Upper lobe of left lung (tissue), 6 donors: ENCODE data around the gene MTMR11. TPM values are rescaled to one million over a fixed set of nuclear protein-coding genes. Genes with fewer than 3 reads are reported as not detected.

Experiments
- ATAC-seq, 2 donors: fragments of 200-7000 bp; cut with Tn5 transposase; one replicate each; pipeline ENCODE4 v1.9.1; 2022; ENCODE audit warnings: mild to moderate bottlenecking in 2 of 2, moderate library complexity in 2 of 2; ENCODE audit not compliant: low FRiP score in 2 of 2
- DNase-seq, 2 donors: peaks; one replicate each; pipeline ENCODE4 v3.0.0-alpha.2; 2019 to 2020
- H3K27ac ChIP-seq, 4 donors: fragments of 200-600 bp; sonication (generic); one replicate each; pipeline ENCODE4 v1.5.1; 2016 to 2019
- H3K27me3 ChIP-seq, 4 donors: fragments of 200-600 bp; sonication (generic); one replicate each; pipeline ENCODE4 v1.5.1; 2017 to 2019
- H3K36me3 ChIP-seq, 4 donors: fragments of 200-600 bp; sonication (generic); one replicate each; pipeline ENCODE4 v1.5.1; 2016 to 2019
- H3K4me1 ChIP-seq, 4 donors: fragments of 200-600 bp; sonication (generic); one replicate each; pipeline ENCODE4 v1.5.1; 2018 to 2019
- H3K4me3 ChIP-seq, 4 donors: fragments of 200-600 bp; sonication (generic); one replicate each; pipeline ENCODE4 v1.5.1; 2017 to 2019; ENCODE audit warnings: mild to moderate bottlenecking in 2 of 4, moderate library complexity in 1 of 4
- H3K9me3 ChIP-seq, 4 donors: fragments of 200-600 bp; sonication (generic); one replicate each; pipeline ENCODE4 v1.5.1; 2018 to 2019
- CTCF ChIP-seq, 6 experiments: fragments of 450-650 bp in 4 of 6; fragments of 200-600 bp in 2 of 6; sonication (generic) in 2 of 6; IDR thresholded peaks; one replicate each; pipeline ENCODE4 v1.5.1; 2016 to 2019; ENCODE audit warnings: antibody characterized with exemption in 6 of 6
- EP300 ChIP-seq, 4 donors: sonication (generic); formaldehyde crosslinking; IDR thresholded peaks; one replicate each; pipeline ENCODE4 v1.5.1; 2017; ENCODE audit warnings: antibody characterized with exemption in 4 of 4, control low read depth in 2 of 4
- POLR2A ChIP-seq, 4 donors: fragments of 450-650 bp; IDR thresholded peaks; one replicate each; pipeline ENCODE4 v1.5.1; 2016 to 2017; ENCODE audit warnings: antibody characterized with exemption in 4 of 4, mild to moderate bottlenecking in 2 of 4
- POLR2AphosphoS5 ChIP-seq, 2 donors: sonication (generic); formaldehyde crosslinking; IDR thresholded peaks; one replicate each; pipeline ENCODE4 v1.5.1; 2017; ENCODE audit warnings: antibody characterized with exemption in 2 of 2
- WGBS, 2 donors: methylation state at CpG; one replicate each; pipeline ENCODE4 v1.1.5; 2017 to 2018; 5-methylcytosine and 5-hydroxymethylcytosine counted together
- total RNA-seq, 6 donors: library from RNA; depleted of rRNA in 4 of 6; stranded (reverse); fragments of >200 nt in 4 of 6; gene quantifications; one replicate each; pipeline versions ENCODE4 v1.1.0 to v1.2.1, GENCODE V29; 2016 to 2021
- donor health status: DM: no; HTN: no; CAD: no; lungs with moderate emphysema.
- donor health status: DM: no; HTN: yes; CAD: no; lungs with severe emphysema.

Gene MTMR11, protein sequence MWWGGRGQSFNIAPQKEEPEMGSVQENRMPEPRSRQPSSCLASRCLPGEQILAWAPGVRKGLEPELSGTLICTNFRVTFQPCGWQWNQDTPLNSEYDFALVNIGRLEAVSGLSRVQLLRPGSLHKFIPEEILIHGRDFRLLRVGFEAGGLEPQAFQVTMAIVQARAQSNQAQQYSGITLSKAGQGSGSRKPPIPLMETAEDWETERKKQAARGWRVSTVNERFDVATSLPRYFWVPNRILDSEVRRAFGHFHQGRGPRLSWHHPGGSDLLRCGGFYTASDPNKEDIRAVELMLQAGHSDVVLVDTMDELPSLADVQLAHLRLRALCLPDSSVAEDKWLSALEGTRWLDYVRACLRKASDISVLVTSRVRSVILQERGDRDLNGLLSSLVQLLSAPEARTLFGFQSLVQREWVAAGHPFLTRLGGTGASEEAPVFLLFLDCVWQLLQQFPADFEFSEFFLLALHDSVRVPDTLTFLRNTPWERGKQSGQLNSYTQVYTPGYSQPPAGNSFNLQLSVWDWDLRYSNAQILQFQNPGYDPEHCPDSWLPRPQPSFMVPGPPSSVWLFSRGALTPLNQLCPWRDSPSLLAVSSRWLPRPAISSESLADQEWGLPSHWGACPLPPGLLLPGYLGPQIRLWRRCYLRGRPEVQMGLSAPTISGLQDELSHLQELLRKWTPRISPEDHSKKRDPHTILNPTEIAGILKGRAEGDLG
- 10 to 100 TPM in 4 of 6 donors, 1 to 10 TPM in 2; 5.9 to 19.9 (median 13.6) TPM for total RNA-seq

- Histone ChIP-seq H3K27ac (peak within 1 kb of the TSS in 3 of 4 donors; percentile 64 to 85 (median 67)), H3K9me3 (no peaks in the 10 kb centered on the region), H3K27me3 (no peaks in the 10 kb centered on the region), H3K4me1 (peaks cover 31 to 44% (median 37%) of the 10 kb centered on the region in 4 donors), H3K36me3 (peaks cover 0 to 11% (median 0%) of the 10 kb centered on the region in 4 donors), H3K4me3 (peak within 1 kb of the TSS; percentile 43 to 58 (median 50))
- TF ChIP-seq CTCF (IDR thresholded peaks at IDR 0.05), result no peak
- TF ChIP-seq POLR2A (IDR thresholded peaks at IDR 0.05), result no peak
- no peak for TF ChIP-seq POLR2AphosphoS5 (IDR thresholded peaks at IDR 0.05)
- TF ChIP-seq EP300 (IDR thresholded peaks at IDR 0.05), result no peak
- ATAC-seq (peak; percentile 64 to 65), DNase-seq (peak in 1 of 2 donors; percentile 49)
- WGBS, 2 donors, result 26 to 29% methylated on average over 18 of the region's 18 CpGs
Observed at GRCh38 chr1:149936170-149936991, at the start of gene MTMR11. TSS of gene MTMR11 (minus strand) at chr1:149936879. CDS start at chr1:149936647, 232 bp downstream.

- DNase-seq (no peak), ATAC-seq (no peak)
- peaks cover 4 to 11% (median 5%) of the 10 kb centered on the region in 4 donors for H3K4me1 ChIP-seq
- H3K27ac ChIP-seq, result no peak overlapping the region
- no peak overlapping the region for H3K4me3 ChIP-seq
- H3K27me3 ChIP-seq, result no peaks in the 10 kb centered on the region
- H3K9me3 ChIP-seq, result no peaks in the 10 kb centered on the region
- peaks cover 10 to 20% (median 15%) of the 10 kb centered on the region in 4 donors for H3K36me3 ChIP-seq
- WGBS, 2 donors, result 94 to 98% methylated on average over 3 of the region's 3 CpGs
- TF ChIP-seq POLR2AphosphoS5 (IDR thresholded peaks at IDR 0.05), result no peak
- no peak for TF ChIP-seq POLR2A (IDR thresholded peaks at IDR 0.05)
Observed at GRCh38 chr1:149979972-149980540, 43.4 kb upstream of the MTMR11 start.

DNA sequence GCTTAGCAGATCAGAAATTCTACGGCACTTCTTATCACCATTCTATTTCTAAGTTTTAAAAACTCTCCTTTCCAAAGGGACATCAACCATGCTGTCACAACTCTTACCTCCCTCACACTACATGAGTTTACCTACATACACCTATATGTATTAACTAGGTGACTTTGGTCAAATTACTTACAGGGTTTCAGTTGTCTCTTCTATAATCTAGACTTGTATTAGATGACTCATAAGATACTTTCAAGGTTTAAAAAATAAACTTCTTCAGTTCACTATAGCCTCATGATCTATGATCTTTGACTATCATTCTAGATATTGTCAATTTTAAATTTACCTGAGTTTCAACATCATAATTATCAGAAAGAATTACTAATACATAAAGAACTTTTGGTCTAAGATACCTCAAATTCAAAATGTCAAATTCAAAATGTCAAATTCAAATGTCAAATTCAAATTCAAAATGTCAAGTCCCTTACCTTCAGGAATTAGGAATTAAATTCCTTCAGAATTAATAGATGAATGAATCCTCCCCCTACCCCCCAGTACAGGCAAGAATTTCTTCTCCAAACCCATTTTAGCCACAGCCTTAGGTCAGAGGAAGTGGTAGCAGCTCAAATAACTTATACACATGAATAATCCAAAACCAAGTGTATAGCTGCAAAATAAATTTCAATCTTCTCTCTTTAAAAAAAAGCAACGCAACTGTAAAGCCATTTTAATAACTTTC, 42.7 kb upstream of the MTMR11 start:
- Histone ChIP-seq H3K9me3 (no peaks in the 10 kb centered on the region), H3K4me1 (peaks cover 4 to 11% (median 5%) of the 10 kb centered on the region in 4 donors), H3K27ac (no peak overlapping the region), H3K27me3 (no peaks in the 10 kb centered on the region), H3K36me3 (peaks cover 11 to 25% (median 18%) of the 10 kb centered on the region in 4 donors), H3K4me3 (no peak overlapping the region)
- ATAC-seq (no peak), DNase-seq (no peak)
- no peak for TF ChIP-seq POLR2A (IDR thresholded peaks at IDR 0.05)
- TF ChIP-seq EP300 (IDR thresholded peaks at IDR 0.05), result no peak
- TF ChIP-seq POLR2AphosphoS5 (IDR thresholded peaks at IDR 0.05), result no peak
- TF ChIP-seq CTCF (IDR thresholded peaks at IDR 0.05), result no peak
- WGBS, 2 donors, result 95 to 96% methylated on average over 2 of the region's 2 CpGs

GRCh38 chr1:149978547-149979023, 41.9 kb upstream of the MTMR11 start:
- Histone ChIP-seq H3K9me3 (no peaks in the 10 kb centered on the region), H3K36me3 (peaks cover 11 to 31% (median 18%) of the 10 kb centered on the region in 4 donors), H3K4me1 (peaks cover 2 to 11% (median 4%) of the 10 kb centered on the region in 4 donors), H3K4me3 (no peak overlapping the region), H3K27me3 (no peaks in the 10 kb centered on the region), H3K27ac (no peak overlapping the region)
- WGBS, 2 donors, result 63 to 65% methylated on average over 1 of the region's 1 CpG
- ATAC-seq, result no peak
- no peak for DNase-seq
- no peak for TF ChIP-seq POLR2A (IDR thresholded peaks at IDR 0.05)
- TF ChIP-seq POLR2AphosphoS5 (IDR thresholded peaks at IDR 0.05), result no peak
- TF ChIP-seq EP300 (IDR thresholded peaks at IDR 0.05), result no peak
- no peak for TF ChIP-seq CTCF (IDR thresholded peaks at IDR 0.05)
